K562 (cell line): Measurements from ENCODE around the gene LYVE1. TPM values are rescaled to one million over a fixed set of nuclear protein-coding genes. Genes with fewer than 3 reads are reported as not detected.
A peak's percentile ranks its signal among the peaks of the same experiment; 100 is the strongest.

Source experiments
- ATAC-seq: fragments of 200-7000 bp; cut with Tn5 transposase; 3 replicates; pipeline ENCODE4 v1.9.1; 2020; ENCODE audit warnings: moderate library complexity
- BruUV-seq: library from RNA; stranded (reverse); fragments of 400-500 nt; replicated peaks from 2 replicates; lab custom pipeline; 2021; lab: Mats Ljungman, UMichigan
- CTCF ChIA-PET: fragments of 300-600 bp; formaldehyde crosslinking; extraction: SDS; loops from one replicate; lab custom pipeline; 2021; ENCODE audit warnings: low intra/inter-chr PET ratio; lab: Yijun Ruan, JAX
- POLR2A ChIA-PET: fragments of 300-600, 350-650 bp; sonication (Branson Sonifier 250); formaldehyde crosslinking; extraction: SDS; loops from one replicate; lab custom pipeline; 2021; ENCODE audit warnings: antibody characterized with exemption, inconsistent platforms; lab: Yijun Ruan, JAX
- DNase-seq, 4 experiments: peaks; one replicate each; pipeline versions ENCODE4 v3.0.0 to v3.0.0-alpha.2; 2011 to 2018; ENCODE audit warnings: low spot score in 3 of 4, mixed read lengths in 3 of 4; ENCODE audit errors: extremely low read depth in 1 of 4
- FAIRE-seq: peaks from 2 replicates; lab custom pipeline; 2011; peaks lifted over from hg19 to GRCh38; lab: Jason Lieb, UNC
- H2AFZ ChIP-seq: 2 replicates; pipeline ENCODE4 v1.6.0; 2011; ENCODE audit warnings: low read depth, low read length, control low read depth, inconsistent platforms
- H3K27ac ChIP-seq: fragments of 200-600 bp; 3 replicates; pipeline ENCODE4 v1.8.0; 2011; ENCODE audit warnings: low read depth, mild to moderate bottlenecking, control low read depth, inconsistent platforms, low read length, moderate library complexity, mixed read lengths; ENCODE audit errors: extremely low read depth
- H3K27me3 ChIP-seq, 2 experiments: fragments of 300-600 bp in 1 of 2; 2 replicates in 1 of 2; 3 replicates in 1 of 2; pipeline versions ENCODE4 v1.6.0 to v1.8.0; 2011; ENCODE audit warnings: inconsistent platforms in 2 of 2, low read length in 2 of 2, mild to moderate bottlenecking in 1 of 2, mixed read lengths in 1 of 2, moderate library complexity in 1 of 2; ENCODE audit not compliant: control insufficient read depth in 2 of 2, insufficient read depth in 2 of 2
- H3K36me3 ChIP-seq: fragments of 300-600 bp; 3 replicates; pipeline ENCODE4 v1.8.0; 2011; ENCODE audit warnings: mild to moderate bottlenecking, low read length, inconsistent platforms; ENCODE audit not compliant: control insufficient read depth, insufficient read depth
- H3K4me1 ChIP-seq, 2 experiments: fragments of 200-600 bp in 1 of 2; replicated peaks in 1 of 2; 2 replicates in 1 of 2; 3 replicates in 1 of 2; pipeline versions ENCODE4 v1.5.1 to v1.8.0; 2011; ENCODE audit warnings: inconsistent platforms in 2 of 2, low read length in 2 of 2, mild to moderate bottlenecking in 1 of 2, mixed read lengths in 1 of 2, moderate library complexity in 1 of 2; ENCODE audit not compliant: control insufficient read depth in 2 of 2, insufficient read depth in 2 of 2
- H3K4me2 ChIP-seq: 2 replicates; pipeline ENCODE4 v1.6.1; 2011; ENCODE audit warnings: low read length, control low read depth, inconsistent platforms, mixed read lengths; ENCODE audit not compliant: insufficient read depth
- H3K4me3 ChIP-seq: fragments of 200-600 bp; sonication (generic), shearing (Covaris generic); 2 replicates; pipeline ENCODE4 v1.5.1; 2016; ENCODE audit warnings: control low read depth, inconsistent platforms
- H3K79me2 ChIP-seq: fragments of 200-600 bp; 3 replicates; pipeline ENCODE4 v1.8.0; 2011; ENCODE audit warnings: low read length, inconsistent platforms; ENCODE audit not compliant: control insufficient read depth, insufficient read depth
- H3K9ac ChIP-seq, 2 experiments: 2 replicates each; pipeline versions ENCODE4 v1.6.0 to v1.6.1; 2011; ENCODE audit warnings: low read depth in 2 of 2, low read length in 2 of 2, control low read depth in 1 of 2, inconsistent platforms in 1 of 2, mild to moderate bottlenecking in 1 of 2, mixed read lengths in 1 of 2; ENCODE audit not compliant: insufficient read depth in 1 of 2
- H3K9me1 ChIP-seq: one replicate; pipeline ENCODE4 v1.6.0; 2011; ENCODE audit warnings: inconsistent platforms, mild to moderate bottlenecking, low read length, moderate library complexity; ENCODE audit not compliant: control insufficient read depth, insufficient read depth
- H3K9me3 ChIP-seq: replicated peaks from 2 replicates; pipeline ENCODE4 v1.5.1; 2011; ENCODE audit warnings: low read depth, low read length, inconsistent platforms; ENCODE audit not compliant: control insufficient read depth, insufficient read depth
- H4K20me1 ChIP-seq: replicated peaks from 2 replicates; pipeline ENCODE4 v1.6.1; 2011; ENCODE audit warnings: low read length, inconsistent platforms, mixed read lengths; ENCODE audit not compliant: control insufficient read depth, insufficient read depth
- ARID1B ChIP-seq: fragments of 450-650 bp; IDR thresholded peaks from 2 replicates; pipeline ENCODE4 v1.6.1; 2016; ENCODE audit warnings: antibody characterized with exemption, mild to moderate bottlenecking, inconsistent platforms
- ATF6 ChIP-seq: sonication (generic); formaldehyde crosslinking; IDR thresholded peaks from 2 replicates; pipeline ENCODE4 v1.4.0; 2020; ENCODE audit warnings: mild to moderate bottlenecking, missing genetic modification reagents
- BACH1 ChIP-seq: fragments of 200-800 bp; sonication (Bioruptor generic); IDR thresholded peaks from 2 replicates; pipeline ENCODE4 v1.6.1; 2016; ENCODE audit warnings: missing genetic modification characterization, missing compliant biosample characterization
- CLOCK ChIP-seq: fragments of 250-450 bp; sonication (Bioruptor Pico); IDR thresholded peaks from 2 replicates; pipeline ENCODE4 v1.4.0; 2020; ENCODE audit warnings: mild to moderate bottlenecking, moderate library complexity, borderline replicate concordance
- DNMT1 ChIP-seq: fragments of 450-650 bp; IDR thresholded peaks from 2 replicates; pipeline ENCODE4 v1.6.1; 2016; ENCODE audit warnings: antibody characterized with exemption, mild to moderate bottlenecking
- EP300 ChIP-seq: IDR thresholded peaks from 2 replicates; pipeline ENCODE4 v1.6.1; 2012; ENCODE audit warnings: low read length, improper control_type of control experiment
- NR3C1 ChIP-seq: sonication (generic); formaldehyde crosslinking; IDR thresholded peaks from 2 replicates; pipeline ENCODE4 v1.8.1; 2022; ENCODE audit warnings: missing genetic modification reagents
- PCBP1 ChIP-seq: fragments of 200-400 bp; formaldehyde crosslinking; IDR thresholded peaks from 2 replicates; pipeline ENCODE4 v1.6.1; 2018; ENCODE audit warnings: mild to moderate bottlenecking, low read depth, low read length; ENCODE audit not compliant: poor library complexity, severe bottlenecking
- POU5F1 ChIP-seq: fragments of 150-350 bp; IDR thresholded peaks from 2 replicates; pipeline ENCODE4 v1.6.1; 2014; ENCODE audit warnings: borderline replicate concordance, low read length, low read depth, mild to moderate bottlenecking; ENCODE audit not compliant: partially characterized antibody
- RAD21 ChIP-seq, 2 experiments: fragments of 250-450 bp in 1 of 2; fragments of 450-650 bp in 1 of 2; sonication (Bioruptor Pico) in 1 of 2; formaldehyde crosslinking in 1 of 2; IDR thresholded peaks in 1 of 2; conservative IDR thresholded peaks in 1 of 2; 2 replicates each; pipeline versions ENCODE4 v1.4.0 to v1.8.0; 2020 to 2022; ENCODE audit warnings: mild to moderate bottlenecking in 2 of 2, moderate library complexity in 1 of 2
- RFX1 ChIP-seq: fragments of 450-650 bp; IDR thresholded peaks from 2 replicates; pipeline ENCODE4 v1.6.1; 2016; ENCODE audit warnings: mild to moderate bottlenecking, moderate library complexity
- TGIF2 ChIP-seq: sonication (generic); formaldehyde crosslinking; IDR thresholded peaks from 2 replicates; pipeline ENCODE4 v1.8.1; 2022; ENCODE audit warnings: mild to moderate bottlenecking, missing genetic modification reagents, moderate library complexity
- TSHZ1 ChIP-seq: fragments of 250-450 bp; sonication (Bioruptor Pico); IDR thresholded peaks from 2 replicates; pipeline ENCODE4 v1.4.0; 2020; ENCODE audit warnings: mild to moderate bottlenecking, moderate library complexity
- ZNF282 ChIP-seq: sonication (generic); formaldehyde crosslinking; IDR thresholded peaks from 2 replicates; pipeline ENCODE4 v1.8.1; 2023; ENCODE audit warnings: missing genetic modification reagents
- WGBS: fragments of 100-300 bp; shearing (Covaris generic); methylation state at CpG from one replicate; pipeline ENCODE4 v1.1.6; 2016; ENCODE audit warnings: low coverage, mixed read lengths; ENCODE audit not compliant: insufficient coverage; ENCODE audit errors: missing lambda C conversion rate; 5-methylcytosine and 5-hydroxymethylcytosine counted together
- in situ Hi-C: fragments of 300-500 bp; cut with MboI; formaldehyde crosslinking; loops from 4 replicates; pipeline ENCODE4 v1.15.0; 2018; ENCODE audit warnings: inconsistent platforms, mixed read lengths
- intact Hi-C: fragments of 100-400 bp; cut with micrococcal nuclease; formaldehyde crosslinking; loops from 2 replicates; pipeline ENCODE4 v1.14.2; 2022
- polyA plus RNA-seq, 8 experiments: library from polyadenylated mRNA; depleted of rRNA in 4 of 8; stranded (reverse) in 5 of 8; unstranded in 3 of 8; fragments of >200 nt; fragmentation: Nextera tagmentation in 2 of 8; fragmentation: Illumina TruSeq in 1 of 8; extraction: Ambion mirVana in 2 of 8; extraction: Trizol in 1 of 8; gene quantifications; 2 replicates each; pipeline versions ENCODE4 v1.2.1 to v1.2.3, GENCODE V29; 2011 to 2014; ENCODE audit warnings: inconsistent platforms in 1 of 8, missing spikeins in 1 of 8
- total RNA-seq, 7 experiments: library from RNA; depleted of rRNA in 6 of 7; stranded (reverse); fragments of >200 nt in 6 of 7; fragmentation: Illumina TruSeq in 2 of 7; extraction: Trizol in 2 of 7; gene quantifications; 2 replicates each; pipeline versions ENCODE4 v1.2.1 to v1.2.3, GENCODE V29; 2011 to 2021; ENCODE audit warnings: low replicate concordance in 1 of 7

The LYVE1 gene
- total and polyA plus RNA-seq, 9 of the 15 experiments (the other 6 are each of a cell fraction or from before 2014, with no cell fraction given), result 0.06 to 1.1 (median 0.14) TPM; not detected in 1

- H3K4me3 ChIP-seq, result no peak overlapping the region
- peaks cover 3 to 9% of the 10 kb centered on the region in 2 experiments; a peak in 4 of 5 replicates for H3K4me1 ChIP-seq
- CTCF ChIA-PET, result no interaction called here
- TF ChIP-seq ATF6 (no peak), TSHZ1 (CRISPR knock-in tag) (no peak), TGIF2 (CRISPR knock-in tag) (no peak), CLOCK (no peak), RAD21 (CRISPR knock-in tag; conservative IDR thresholded peaks at IDR 0.05 in 1 of 2, IDR thresholded peaks at IDR 0.05 in 1 of 2) (no peak), NR3C1 (CRISPR knock-in tag) (no peak), DNMT1 (no peak), BACH1 (tag) (no peak), EP300 (no peak), ZNF282 (CRISPR knock-in tag) (no peak), RFX1 (no peak), PCBP1 (no peak), ARID1B (no peak), POU5F1 (no peak)
- H3K9ac ChIP-seq, result no peak overlapping the region
- ATAC-seq, result no peak
- BruUV-seq, result no TSS peak
- H2AFZ ChIP-seq, result 0 out of 2 replicates have a peak overlapping the region, but pooled peaks have one; percentile 22
- H3K9me3 ChIP-seq, result no peaks in the 10 kb centered on the region
- H4K20me1 ChIP-seq, result no peaks in the 10 kb centered on the region
- intact Hi-C loops, result no loop called here
- no peak overlapping the region for H3K4me2 ChIP-seq
- no peak for FAIRE-seq
- H3K27ac ChIP-seq, result no peak overlapping the region
- H3K9me1 ChIP-seq, result no peaks in the 10 kb centered on the region
- no peaks in the 10 kb centered on the region for H3K27me3 ChIP-seq
- in situ Hi-C loops, result no loop called here
- no peaks in the 10 kb centered on the region for H3K79me2 ChIP-seq
- DNase-seq, result no peak
- H3K36me3 ChIP-seq, result no peaks in the 10 kb centered on the region
- 76% methylated on average over 11 of the region's 11 CpGs for WGBS
- POLR2A ChIA-PET, result interaction anchor here (1.1 kb wide), 1 partner anchor 13 kb away, joined by 3 read pairs; no protein-coding TSS in a partner anchor
Measured at GRCh38 chr11:10600570-10601248, 32.2 kb upstream of the LYVE1 start.
